Right hindlimb (tissue), 1 donor: ENCODE data around the gene ENDOU.
"Not testable (repeated sequence)": the region's sequence is repeated elsewhere in the genome, so short reads cannot be mapped to it uniquely, and the experiment has no call there.

Experiments used
- DNase-seq: peaks from one replicate; pipeline ENCODE4 v3.0.0-alpha.2; 2018

The ENDOU gene

GRCh38 chr12:47672068-47672467, 53.2 kb downstream of the ENDOU start:
- no peak for DNase-seq

- DNase-seq, result not testable (repeated sequence)
Observed at GRCh38 chr12:47667935-47668334, 57.4 kb downstream of the ENDOU start.
